NCI-H526 treated with DMSO at 0.1 percent for 48 hours (cell line): ENCODE results near the gene RNF150.
"Not testable (repeated sequence)": the region's sequence is repeated elsewhere in the genome, so short reads cannot be mapped to it uniquely, and the experiment has no call there.

ENCODE experiments used
- DNase-seq: peaks from one replicate; lab custom pipeline; 2025; lab: John Stamatoyannopoulos, UW

Gene RNF150

DNA sequence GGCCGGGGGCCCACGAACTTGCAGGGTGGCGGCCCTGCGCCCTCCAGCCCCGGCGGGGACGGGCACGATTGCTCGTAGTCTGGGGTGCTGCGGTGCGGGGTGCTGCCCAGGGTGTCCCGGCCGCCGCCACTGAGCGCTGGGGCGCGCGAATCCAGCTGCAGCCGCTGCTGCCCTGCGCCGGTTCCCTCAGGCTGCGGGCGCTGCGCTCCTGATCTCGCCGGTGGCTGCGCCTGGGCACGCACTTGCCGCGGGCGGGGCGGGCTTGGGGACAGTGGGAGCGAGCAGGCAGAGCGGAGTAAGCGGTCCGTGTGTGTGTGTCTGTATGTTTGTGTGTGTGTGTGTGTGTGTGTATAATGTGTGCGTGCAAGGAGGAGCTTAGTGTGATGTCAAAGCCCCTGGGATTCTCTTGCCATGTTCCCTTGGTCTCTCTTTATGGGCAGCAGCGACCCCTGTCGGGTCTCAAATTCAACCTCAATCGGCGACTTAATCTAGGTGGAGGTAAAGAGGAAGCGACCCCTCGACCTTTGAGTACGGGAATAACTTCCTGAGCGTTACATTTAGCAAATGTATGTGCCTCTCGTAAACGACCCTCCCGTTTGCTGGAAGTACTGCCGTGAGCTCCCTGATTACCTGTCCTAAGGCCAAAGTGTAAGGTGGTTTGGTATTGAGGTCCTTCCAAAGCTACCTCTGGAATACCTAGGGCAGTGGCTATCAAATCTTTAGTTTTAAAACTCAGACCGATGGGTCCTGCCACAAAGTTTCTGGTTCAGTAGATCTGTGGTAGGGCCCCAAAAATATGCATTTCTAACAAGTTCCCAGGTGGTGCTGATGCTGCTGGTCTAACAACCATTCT lies at the start of gene RNF150:
RNF150 (minus strand) TSS at position 324 of the 853 bp plus-strand sequence.
- DNase-seq = peak; percentile 92

DNA sequence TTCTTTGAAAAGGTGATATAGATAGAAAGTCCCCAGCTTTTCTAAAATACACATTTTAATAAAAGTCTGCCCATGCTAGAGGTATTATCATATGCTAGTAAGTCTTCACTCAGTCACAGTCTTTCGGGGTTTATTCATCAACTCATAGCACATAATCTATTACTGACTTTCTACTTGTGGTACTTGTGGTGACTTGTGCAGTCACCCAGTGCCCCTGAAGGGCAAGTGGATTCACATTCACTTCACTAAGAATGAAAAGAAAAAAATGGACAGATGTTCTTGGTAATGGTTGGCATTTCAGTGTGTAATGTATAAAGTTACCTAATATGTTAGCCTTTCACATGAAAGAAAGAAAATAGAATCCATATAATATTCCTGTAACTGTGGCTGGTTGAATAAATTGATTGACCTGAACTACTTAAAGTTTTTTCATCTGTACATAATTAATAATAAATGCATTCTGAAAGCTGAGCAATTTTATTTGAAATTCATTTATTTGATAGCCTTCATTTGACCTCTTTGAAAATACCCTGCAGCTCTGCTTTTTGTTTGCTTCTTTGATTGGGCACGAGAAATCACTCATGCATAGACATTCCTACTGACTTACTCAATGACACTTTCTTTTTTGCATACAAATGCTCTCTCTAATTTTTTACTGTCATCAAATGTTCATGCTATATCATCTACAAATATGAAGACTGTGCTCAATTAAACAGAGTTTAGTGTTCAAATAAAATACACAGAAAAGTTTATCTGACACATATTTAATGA lies 47.9 kb upstream of the RNF150 start:
- no peak for DNase-seq

- no peak for DNase-seq
Measured at GRCh38 chr4:141179474-141180373, 46.5 kb upstream of the RNF150 start.

DNA sequence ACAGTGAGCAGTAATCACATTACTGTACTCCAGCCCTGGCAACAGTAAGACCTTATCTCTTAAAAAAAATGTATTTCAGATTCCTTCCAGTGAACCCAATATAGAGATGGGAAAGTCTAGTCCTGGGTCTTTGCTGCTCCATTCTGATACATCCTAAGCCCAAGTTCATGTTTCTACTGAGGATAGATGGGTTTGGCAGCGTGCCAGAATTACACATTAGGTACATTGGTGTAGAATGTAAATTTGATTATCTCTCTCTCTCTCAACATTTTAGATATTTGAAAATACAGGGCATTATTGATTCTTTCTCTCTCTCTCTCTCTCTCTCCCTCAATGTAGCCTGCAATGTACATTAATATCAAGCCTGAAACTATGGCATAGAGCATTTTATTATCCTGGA lies 43.9 kb upstream of the RNF150 start:
- DNase-seq = no peak

DNA sequence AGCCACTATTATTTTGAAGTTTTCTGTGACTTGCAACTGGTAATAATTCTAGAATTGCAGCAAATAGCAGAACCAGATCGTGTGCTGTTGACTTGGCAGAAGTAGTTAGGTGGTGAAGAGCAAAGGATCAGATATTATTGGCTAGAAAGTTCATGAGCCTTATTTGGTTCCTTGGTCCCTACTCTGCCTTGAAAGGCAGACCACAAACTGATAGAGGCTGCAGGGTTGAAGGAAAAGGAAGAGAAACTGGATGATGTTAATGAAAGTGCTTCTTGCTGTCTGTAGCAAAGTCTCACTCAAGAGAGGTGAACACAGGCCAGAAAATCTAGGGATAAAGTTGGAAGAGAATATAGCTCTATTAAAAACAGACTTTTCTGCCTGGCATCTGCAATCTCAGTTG lies 41.2 kb upstream of the RNF150 start:
- no peak for DNase-seq

GRCh38 chr4:141170671-141171070 lies 37.4 kb upstream of the RNF150 start:
- DNase-seq = no peak

GRCh38 chr4:141169391-141169790 lies 36.1 kb upstream of the RNF150 start:
- no peak for DNase-seq

GRCh38 chr4:141165001-141165400 lies 31.7 kb upstream of the RNF150 start:
- DNase-seq = not testable (repeated sequence)

- no peak for DNase-seq
Measured at GRCh38 chr4:141159027-141159426, 25.8 kb upstream of the RNF150 start.

GRCh38 chr4:141158219-141158618 lies 24.9 kb upstream of the RNF150 start:
- no peak for DNase-seq

- DNase-seq = no peak
Measured at GRCh38 chr4:141155586-141155985, 22.3 kb upstream of the RNF150 start.

DNA sequence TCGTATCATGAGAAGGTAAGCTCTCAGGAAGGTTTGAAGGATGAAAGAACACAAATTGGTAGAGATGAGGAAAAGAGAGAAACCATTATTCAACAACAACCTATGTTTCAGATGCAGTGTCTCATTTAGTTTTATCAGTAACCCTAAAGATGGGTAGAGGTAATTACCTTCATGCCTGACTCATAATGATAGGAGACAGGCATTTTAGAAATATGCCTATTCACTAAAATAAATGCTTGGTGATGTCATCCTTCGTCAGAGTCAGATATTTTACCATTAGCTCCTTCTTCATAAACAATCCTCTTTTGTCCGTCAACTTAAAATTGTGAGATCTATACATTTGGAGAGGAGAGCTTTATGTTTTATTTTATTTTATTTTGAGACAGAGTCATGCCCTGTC lies 21.5 kb upstream of the RNF150 start:
- DNase-seq = no peak

DNA sequence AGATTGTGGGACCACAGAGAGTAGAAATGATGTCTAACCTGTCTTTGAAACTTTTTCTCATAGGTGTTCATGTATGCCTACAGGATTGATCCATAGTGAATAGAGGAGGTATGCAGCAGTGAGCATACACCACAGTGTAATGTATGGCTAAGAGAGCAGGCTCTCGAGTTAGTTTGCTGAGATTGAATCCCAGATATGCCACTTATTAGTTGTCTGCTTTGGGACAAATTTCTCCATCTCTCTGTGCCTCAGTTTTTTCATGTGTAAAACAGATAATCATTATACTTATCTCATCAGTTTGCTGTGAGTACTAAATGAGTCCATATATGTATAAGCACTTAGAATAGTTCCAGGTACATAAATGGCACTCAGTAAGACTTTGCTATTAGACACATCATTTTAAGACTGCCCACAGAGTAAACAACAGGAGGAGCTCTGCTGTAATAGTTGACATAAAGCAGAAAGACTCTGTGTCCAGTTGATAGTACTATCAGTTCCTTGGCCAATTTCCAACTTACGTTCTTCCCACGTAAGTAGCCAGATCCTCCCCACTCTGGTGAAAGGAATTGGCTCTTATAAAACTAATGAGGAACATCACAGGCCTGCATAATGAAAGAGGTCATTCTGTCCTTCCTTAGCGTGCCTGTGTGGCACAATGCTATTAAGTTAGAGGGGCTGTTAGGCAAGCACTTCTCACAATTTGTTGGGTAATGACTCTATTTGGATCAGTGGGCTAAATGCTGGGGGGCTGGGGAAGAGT lies 20.7 kb upstream of the RNF150 start:
- no peak for DNase-seq

DNA sequence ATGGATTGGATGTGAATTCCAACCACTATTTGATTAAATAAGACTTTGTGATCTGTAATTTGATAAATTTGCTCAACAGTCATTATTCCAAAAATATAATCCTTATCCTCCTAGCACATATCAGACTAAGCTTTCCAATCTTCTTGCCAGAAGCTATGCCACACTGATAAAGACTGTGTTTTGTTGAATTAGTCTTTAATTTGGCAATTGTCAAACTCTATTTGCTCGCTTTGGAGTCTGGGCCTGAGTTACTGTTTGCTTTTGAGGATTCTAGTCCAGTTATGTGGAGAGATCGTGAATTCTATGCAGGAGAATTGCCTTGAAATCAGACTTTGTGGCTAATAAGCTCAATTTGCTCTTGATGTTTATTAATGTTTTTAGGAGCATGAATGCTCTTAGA lies 10.9 kb upstream of the RNF150 start:
- no peak for DNase-seq

DNA sequence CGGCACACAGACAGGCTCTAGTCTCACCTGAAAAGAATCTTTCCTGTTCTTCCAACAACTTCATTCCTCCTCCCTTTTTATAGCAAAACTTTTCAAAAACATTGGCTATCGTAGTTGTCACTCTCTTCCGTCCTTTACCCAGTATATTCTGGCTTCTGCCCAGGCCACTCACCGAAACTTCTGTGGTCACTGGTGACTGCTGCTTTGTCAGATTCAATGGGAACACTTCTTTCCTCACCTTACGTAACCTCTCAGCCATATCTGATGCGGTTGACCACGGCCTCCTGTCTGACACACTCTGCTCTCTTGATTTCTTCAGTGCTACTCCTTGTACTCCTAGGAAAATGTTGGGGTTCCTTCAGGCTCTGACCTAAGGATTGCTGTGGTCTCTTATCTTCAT lies 9.2 kb upstream of the RNF150 start:
- DNase-seq = no peak

DNA sequence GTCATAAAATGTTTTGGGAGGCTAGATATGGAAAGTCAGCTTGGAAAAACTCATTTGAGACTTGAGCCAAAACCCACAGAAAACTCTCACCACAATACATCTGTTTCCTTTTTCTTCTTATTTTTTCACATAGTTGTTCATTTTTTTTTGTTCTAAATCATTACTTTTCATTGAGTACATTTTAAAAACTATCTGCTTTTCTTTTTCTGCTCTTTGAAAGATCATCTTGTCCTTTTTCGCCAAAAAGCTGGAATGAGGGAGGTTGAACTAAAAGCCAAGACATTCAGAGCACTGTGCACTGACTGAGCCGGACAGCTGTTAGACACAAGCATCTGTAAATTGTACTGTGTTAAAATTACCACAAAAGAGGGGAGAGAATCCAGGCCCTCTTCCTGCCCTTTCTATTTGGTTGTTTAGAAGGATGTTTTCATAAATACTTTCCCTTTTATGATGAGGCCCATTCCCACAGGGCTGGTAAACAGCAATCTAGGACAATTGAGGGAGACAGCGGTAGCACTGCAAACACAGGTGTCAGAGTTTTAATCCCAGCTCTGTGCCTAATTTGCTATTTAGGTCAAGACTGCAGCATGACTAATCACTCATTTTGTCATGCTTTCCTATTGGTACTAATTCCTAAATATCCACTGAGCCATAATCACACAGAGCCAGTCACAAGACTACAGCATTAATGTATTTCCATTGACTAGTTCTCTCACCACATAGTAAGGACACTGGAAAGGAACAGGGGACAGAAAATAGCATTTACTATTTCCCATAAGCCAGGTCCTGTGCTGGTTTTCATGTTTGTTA lies 7.3 kb upstream of the RNF150 start:
- no peak for DNase-seq

GRCh38 chr4:141133999-141134995 lies 1.0 kb upstream of the RNF150 start:
- DNase-seq = peak; percentile 69

DNA sequence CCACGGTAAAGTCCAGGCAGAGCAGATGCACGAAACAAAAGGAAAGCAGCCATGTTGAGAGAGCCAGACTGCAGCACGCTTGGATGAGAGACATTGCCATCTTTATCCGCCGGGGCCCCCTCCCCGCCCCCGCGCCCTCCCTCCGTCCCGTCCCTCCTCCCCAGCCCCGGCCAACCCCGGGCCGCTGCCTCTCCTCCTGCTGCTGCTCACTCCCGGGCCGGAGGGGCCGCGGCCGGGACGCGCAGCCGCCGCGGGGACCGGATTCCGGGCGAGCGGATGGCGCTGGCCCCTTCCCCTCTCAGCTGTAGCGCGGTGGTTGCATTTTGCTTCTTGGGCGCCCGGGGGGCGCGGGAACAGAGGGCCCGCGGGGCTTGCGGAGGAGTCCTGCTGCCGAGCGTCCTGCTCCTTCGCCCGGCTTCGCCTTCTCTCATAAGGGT lies 542 bp downstream of the RNF150 start:
- no peak for DNase-seq

DNA sequence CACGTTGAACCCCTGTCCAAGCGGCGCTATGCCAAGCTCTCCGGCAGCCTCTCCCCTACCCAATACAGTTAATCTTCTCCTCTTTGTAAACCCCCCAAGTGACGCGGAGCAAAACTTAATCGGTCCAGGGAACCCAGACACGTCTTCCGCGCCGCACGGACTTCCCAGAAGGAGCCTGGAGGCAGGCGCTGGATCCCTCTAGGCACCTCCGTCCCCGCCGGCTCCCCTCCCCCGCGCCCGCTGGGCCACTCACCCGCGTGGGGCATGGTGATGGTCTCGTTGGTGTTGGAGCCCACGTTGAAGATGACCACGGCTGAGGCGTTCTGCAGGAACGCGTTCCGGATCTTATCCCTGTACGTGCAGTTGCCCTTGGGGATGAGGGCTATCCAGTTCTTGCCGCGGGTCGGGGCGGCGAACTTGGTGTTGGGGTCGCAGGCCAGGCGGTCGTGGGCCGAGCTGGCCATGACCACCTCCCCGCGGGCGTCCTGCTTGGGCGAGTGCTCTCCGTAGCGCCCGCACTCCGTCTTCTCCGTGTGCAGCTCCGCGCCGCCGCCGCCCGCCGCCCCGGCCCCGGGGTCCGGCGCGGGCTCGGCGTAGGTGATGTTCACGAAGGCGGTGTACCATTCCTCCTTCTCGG lies 1.1 kb downstream of the RNF150 start:
- peak; percentile 61 for DNase-seq
